ENCODE data around the gene BAG3. TPM values are rescaled to one million over a fixed set of nuclear protein-coding genes. Genes with fewer than 3 reads are reported as not detected.

Gene BAG3
- total and polyA plus RNA-seq, 7 donors = 283 to 855 (median 453) TPM

GRCh38 chr10:119675483-119676170 is 24.4 kb downstream of the BAG3 start:
- Histone ChIP-seq H3K4me1 (peaks cover 76% of the 10 kb centered on the region), H3K36me3 (ENCODE audit: insufficient read depth in 1 of 2, low read depth in 1 of 2) (peaks cover 23 to 73% of the 10 kb centered on the region in 2 donors), H3K27me3 (ENCODE audit: insufficient read depth in 3 of 3, low read length in 2 of 3) (no peaks in the 10 kb centered on the region), H3K4me3 (no peak overlapping the region), H3K9me3 (no peaks in the 10 kb centered on the region), H3K27ac (peak overlapping the region; percentile 99)
- WGBS, 3 donors = 33 to 59% (median 33%) methylated on average over 8 to 9 of the region's 9 CpGs
- DNase-seq (no peak), ATAC-seq (peak in 1 of 4 donors; percentile 17)
- no peak for TF ChIP-seq CTCF (IDR thresholded peaks at IDR 0.05)
- intact Hi-C loops (cut with DNase I) = no loop called here

- no peaks in the 10 kb centered on the region for H3K9me3 ChIP-seq
- H3K4me1 ChIP-seq = peaks cover 85% of the 10 kb centered on the region
- H3K36me3 ChIP-seq (ENCODE audit: insufficient read depth in 1 of 2, low read depth in 1 of 2) = peaks cover 23 to 58% of the 10 kb centered on the region in 2 donors
- no peaks in the 10 kb centered on the region for H3K27me3 ChIP-seq (ENCODE audit: insufficient read depth in 3 of 3, low read length in 2 of 3)
- no peak for ATAC-seq
- intact Hi-C loops (cut with DNase I) = no loop called here
- DNase-seq = no peak
- 76 to 89% (median 79%) methylated on average over 6 of the region's 6 CpGs for WGBS, 3 donors
- H3K27ac ChIP-seq = peak overlapping the region; percentile 90
- TF ChIP-seq CTCF (IDR thresholded peaks at IDR 0.05) = no peak
- H3K4me3 ChIP-seq = no peak overlapping the region
These were observed 25.9 kb downstream of the BAG3 start for GRCh38 chr10:119677126-119677525.

- WGBS, 3 donors = 43 to 69% (median 50%) methylated on average over 13 of the region's 13 CpGs
- peak; percentile 27 to 51 (median 40) for ATAC-seq
These were observed 26.9 kb downstream of the BAG3 start for GRCh38 chr10:119677904-119678755.

GRCh38 chr10:119679480-119679829 is 28.3 kb downstream of the BAG3 start:
- peak overlapping the region; percentile 90 for H3K27ac ChIP-seq
- peaks cover 6 to 35% of the 10 kb centered on the region in 2 donors for H3K36me3 ChIP-seq (ENCODE audit: insufficient read depth in 1 of 2, low read depth in 1 of 2)
- peaks cover 71% of the 10 kb centered on the region for H3K4me1 ChIP-seq
- H3K27me3 ChIP-seq (ENCODE audit: insufficient read depth in 3 of 3, low read length in 2 of 3) = no peaks in the 10 kb centered on the region
- DNase-seq = peak in 1 of 2 donors; percentile 58
- H3K4me3 ChIP-seq = no peak overlapping the region
- intact Hi-C loops (cut with DNase I) = no loop called here
- no peaks in the 10 kb centered on the region for H3K9me3 ChIP-seq
- 45 to 62% (median 53%) methylated on average over 7 of the region's 7 CpGs for WGBS, 3 donors
- no peak for TF ChIP-seq CTCF (IDR thresholded peaks at IDR 0.05)
- ATAC-seq = peak; percentile 9 to 24 (median 18)

More at GRCh38 chr10:119677904-119678755, 26.9 kb downstream of the BAG3 start:
- H3K4me1 ChIP-seq = peaks cover 85% of the 10 kb centered on the region
- no peaks in the 10 kb centered on the region for H3K27me3 ChIP-seq (ENCODE audit: insufficient read depth in 3 of 3, low read length in 2 of 3)
- peaks cover 15 to 48% of the 10 kb centered on the region in 2 donors for H3K36me3 ChIP-seq (ENCODE audit: insufficient read depth in 1 of 2, low read depth in 1 of 2)
- peak in 1 of 2 donors; percentile 69 for DNase-seq
- no peak for TF ChIP-seq CTCF (IDR thresholded peaks at IDR 0.05)
- no peak overlapping the region for H3K4me3 ChIP-seq
- intact Hi-C loops (cut with DNase I) = no loop called here
- H3K9me3 ChIP-seq = no peaks in the 10 kb centered on the region
- H3K27ac ChIP-seq = peak overlapping the region; percentile 90

Data from psoas muscle (tissue), 8 donors.